Activated CD8-positive, alpha-beta memory T cell treated with anti-CD3 and anti-CD28 coated beads for 1 hour (primary cell): ENCODE measurements around the gene MYH14.

Experiments used
- DNase-seq, 2 donors: peaks; one replicate each; pipeline ENCODE4 v3.0.0-alpha.2; 2020; ENCODE audit warnings: low read depth in 1 of 2; ENCODE audit errors: extremely low read depth in 1 of 2

Gene MYH14

GRCh38 chr19:50203281-50204080 lies at the start of gene MYH14:
MYH14 (plus strand) TSS chr19:50203622; CDS start chr19:50210366, 6,744 bp downstream.
- DNase-seq = no peak

GRCh38 chr19:50154529-50154928 lies 48.9 kb upstream of the MYH14 start:
- no peak for DNase-seq

DNA sequence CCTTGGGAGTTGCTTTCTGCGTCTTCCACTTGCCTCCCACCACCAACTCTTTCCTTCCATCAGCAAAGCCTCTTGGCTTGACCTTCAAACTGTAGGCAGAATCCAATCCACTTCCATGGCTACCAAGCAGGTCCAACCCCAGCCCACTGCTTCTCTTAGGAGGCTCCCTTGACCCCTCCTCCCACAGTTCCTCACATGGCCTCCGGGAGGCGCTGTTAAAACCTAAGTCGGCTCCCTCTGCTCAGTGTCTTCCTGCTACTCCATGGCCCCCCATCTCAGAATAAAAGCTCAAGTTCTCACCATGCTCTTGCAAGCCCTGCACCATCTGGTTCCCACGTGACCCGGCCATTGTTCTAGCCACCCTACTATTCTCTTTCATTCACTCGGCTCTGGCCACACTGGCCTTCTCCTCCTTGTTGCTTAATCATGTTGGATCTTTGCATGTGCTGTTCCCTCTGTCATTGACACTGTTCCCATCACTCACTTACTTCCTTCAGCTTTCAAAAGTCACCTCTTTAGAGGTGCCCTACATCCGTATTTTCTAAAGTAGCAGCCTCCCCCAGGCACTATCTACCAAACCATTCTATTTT lies 47.8 kb upstream of the MYH14 start:
- no peak for DNase-seq

- no peak for DNase-seq
Measured at GRCh38 chr19:50158577-50158976, 44.8 kb upstream of the MYH14 start.

GRCh38 chr19:50159078-50159477 lies 44.3 kb upstream of the MYH14 start:
- no peak for DNase-seq

DNA sequence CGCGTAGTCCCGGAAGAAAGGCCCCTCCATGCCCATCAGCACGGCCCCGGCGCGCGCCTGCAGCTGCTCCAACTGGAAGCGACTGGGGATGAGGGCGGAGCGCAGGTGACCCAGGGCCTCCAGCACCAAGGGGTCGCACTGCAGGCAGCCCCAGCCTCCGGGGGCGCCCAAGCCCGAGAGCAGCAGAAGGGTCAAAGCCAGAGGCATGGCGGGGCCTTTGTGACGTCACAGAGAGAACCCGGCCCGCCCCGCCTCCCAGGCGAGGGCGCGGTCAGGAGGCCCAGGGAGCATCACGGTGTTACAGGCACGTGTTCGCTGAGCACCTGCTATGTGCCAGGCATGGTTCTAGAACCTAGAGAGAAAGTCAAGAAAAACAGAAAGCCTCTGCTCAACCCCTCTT lies 40.4 kb upstream of the MYH14 start, which contains the start of gene IZUMO2:
Gene IZUMO2 (minus strand): TSS at position 294 of the 400 bp plus-strand sequence. CDS start 87 bp downstream, at position 207.
- DNase-seq = no peak

GRCh38 chr19:50167314-50167721 lies 36.1 kb upstream of the MYH14 start:
- DNase-seq = no peak

- no peak for DNase-seq
Measured at GRCh38 chr19:50171752-50172151, 31.7 kb upstream of the MYH14 start.

DNA sequence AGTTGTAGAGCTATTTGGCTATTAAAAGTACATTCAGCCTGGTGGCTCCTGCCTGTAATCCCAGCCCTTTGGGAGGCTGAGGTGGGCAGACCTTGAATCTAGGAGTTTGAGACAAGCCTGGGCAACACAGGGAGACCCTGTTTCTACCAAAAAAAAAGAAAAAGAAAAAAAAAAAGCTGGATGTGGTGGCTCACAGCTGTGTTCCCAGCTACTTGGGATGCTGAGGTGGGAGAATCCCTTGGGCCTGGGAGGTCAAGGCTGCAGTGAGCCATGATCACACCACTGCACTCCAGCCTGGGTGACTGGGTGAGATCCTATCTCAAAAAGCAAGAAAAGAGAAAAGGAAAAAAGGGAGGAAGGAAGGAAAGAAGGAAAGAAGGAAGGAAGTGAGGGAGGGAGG lies 30.7 kb upstream of the MYH14 start:
- DNase-seq = no peak

- DNase-seq = no peak
Measured at GRCh38 chr19:50173127-50173526, 30.3 kb upstream of the MYH14 start.

GRCh38 chr19:50174100-50174793 lies 29.2 kb upstream of the MYH14 start:
- no peak for DNase-seq

- DNase-seq = no peak
Measured at GRCh38 chr19:50175924-50176323, 27.5 kb upstream of the MYH14 start.

DNA sequence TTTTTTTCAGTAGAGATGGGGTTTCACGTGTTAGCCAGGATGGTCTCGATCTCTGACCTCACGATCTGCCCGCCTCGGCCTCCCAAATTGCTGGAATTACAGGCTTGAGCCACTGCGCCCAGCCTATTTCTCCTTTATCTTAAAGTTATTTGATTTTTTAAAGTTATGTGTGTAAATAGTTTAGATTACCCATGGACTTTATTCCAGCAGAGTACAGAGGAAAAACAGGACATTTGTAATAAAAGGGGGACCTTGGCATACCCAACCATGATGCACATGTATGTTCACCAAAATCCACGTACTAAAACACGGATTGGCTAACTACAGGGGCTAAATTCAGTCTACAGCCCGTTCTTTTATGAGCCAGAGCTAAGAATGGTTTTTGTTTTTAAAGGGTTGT lies 26.6 kb upstream of the MYH14 start:
- no peak for DNase-seq

GRCh38 chr19:50178320-50178719 lies 25.1 kb upstream of the MYH14 start:
- no peak for DNase-seq

DNA sequence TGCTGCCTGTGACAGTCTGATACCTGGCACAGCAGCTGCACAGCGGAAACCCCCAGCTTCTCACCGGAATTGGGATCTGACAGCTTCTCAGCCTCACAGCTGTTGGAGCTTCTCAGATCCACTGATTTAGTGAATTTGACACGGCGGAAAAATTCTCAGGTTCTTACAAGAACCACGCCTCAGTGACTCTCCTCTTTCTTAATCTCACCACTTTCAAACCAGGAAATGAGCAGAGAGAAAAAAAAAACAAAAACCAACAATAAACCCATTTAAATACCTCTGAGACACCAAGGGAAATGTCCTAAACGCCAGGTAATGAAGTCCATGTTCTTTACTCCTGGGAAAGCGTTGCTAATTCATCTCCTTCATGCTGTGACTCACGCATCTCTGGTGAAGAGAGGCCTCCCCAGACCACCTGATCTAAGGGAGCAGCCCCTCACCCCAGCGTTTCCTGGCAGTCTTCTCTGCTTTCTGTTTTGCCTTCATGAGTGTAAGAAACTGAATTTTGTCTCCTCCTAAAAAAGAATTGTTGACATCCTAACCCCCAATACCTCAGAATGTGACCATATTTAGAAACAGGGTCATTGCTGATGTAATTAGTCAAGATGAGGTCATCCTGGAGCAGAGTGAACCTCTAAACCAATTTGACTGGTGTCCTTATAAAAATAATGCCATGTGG lies 24.4 kb upstream of the MYH14 start:
- DNase-seq = no peak

DNA sequence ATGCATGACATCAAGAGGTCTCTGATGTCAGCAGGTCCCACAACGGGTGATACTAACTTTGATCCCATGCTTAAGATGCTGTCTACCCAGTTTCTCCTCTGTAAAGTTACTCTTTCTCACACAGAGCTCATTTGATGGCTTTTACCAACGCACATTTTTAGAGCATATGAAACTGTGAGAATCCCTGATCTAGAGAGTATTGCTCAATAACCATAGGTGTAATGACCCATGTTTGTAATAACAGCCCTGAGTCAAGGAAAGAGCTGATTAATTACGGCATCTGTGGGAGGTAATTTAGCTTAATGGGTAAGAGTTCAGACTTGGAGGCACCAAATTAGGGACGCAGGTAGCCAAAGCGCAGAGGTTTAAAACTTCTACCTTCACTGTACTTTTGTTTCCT lies 22.3 kb upstream of the MYH14 start:
- DNase-seq = no peak

DNA sequence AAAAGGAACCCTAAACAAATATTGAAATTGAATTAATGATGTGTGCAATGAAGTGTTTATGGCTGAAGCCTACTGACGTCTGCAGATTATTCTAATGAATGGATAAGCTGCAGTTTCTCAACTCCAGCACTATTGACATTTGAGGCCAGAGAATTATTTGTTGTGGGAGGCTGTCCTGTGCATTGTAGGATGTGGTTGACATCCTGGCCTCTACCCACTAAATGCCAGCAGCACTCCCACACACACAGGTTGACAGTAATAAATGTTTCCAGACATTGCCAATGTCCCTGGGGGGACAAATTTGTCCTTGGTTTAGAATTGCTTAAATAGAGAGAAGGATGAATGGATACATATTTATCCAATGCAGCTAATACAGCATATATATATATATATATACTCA lies 19.2 kb upstream of the MYH14 start:
- no peak for DNase-seq

DNA sequence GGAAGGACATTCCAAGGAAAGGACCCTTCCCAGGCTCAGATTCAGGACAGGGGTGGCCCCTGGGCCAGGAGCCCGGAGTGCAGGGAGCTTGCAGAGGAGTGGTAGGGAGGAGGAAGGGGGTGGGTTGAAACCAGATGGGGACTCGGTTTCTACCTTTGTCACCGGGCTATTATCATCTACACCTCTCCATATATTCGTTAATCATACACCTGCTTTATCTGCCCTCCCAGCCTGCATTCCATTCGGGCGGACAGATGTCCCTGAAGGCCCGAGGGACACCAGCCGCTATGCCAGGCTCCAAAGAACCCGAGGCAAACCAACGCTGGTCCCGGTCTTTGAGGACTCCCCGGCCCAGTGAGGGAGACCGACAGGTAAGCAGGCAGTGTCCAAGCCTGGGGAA lies 15.5 kb upstream of the MYH14 start:
- DNase-seq = no peak

DNA sequence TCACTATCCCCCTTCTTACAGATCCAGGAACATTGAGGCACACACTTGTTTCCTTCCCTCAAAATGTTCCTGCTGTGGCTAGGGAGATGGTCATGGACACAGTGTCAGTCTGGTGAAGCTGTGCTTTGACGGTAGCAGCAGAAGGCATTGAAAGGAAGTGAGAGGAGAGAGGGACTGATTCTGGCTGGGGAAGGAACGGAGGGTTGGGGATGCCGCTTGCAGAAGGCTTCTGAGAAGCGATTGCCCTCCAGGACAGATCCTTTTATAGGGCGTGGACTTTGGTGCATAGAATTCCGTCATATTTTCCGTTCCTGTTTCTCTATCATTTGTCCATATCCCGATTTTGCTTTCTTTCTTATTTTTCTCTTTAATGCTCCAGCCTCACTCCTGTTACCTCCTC lies 14.1 kb upstream of the MYH14 start:
- DNase-seq = no peak

- DNase-seq = no peak
Measured at GRCh38 chr19:50190439-50190891, 13.0 kb upstream of the MYH14 start.

DNA sequence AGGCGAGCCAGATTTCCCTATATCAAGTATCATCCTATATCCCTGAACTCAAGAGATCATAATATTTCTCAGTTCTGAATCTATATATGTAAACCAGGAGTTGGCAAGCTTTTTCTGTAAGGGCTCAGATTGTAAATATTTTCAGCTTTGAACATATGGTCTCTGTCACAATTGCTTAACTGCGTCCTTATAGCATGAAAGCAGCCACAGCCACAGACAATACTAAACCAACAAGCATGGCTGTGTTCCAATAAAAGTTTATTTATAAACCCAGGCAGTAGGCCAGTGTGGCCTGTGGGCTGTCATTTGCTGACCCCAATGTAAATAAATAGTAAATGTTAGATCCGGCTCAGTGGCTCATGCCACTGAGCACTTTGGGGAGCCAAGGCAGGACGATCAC lies 12.2 kb upstream of the MYH14 start:
- DNase-seq = no peak
